GM06990 (cell line): Measurements from ENCODE around the gene TBKBP1.

ENCODE experiments used
- DNase-seq: peaks from one replicate; pipeline ENCODE4 v3.0.0-alpha.2; 2011; ENCODE audit not compliant: insufficient read length; ENCODE audit errors: extremely low read depth
- H3K27me3 ChIP-seq: replicated peaks from 2 replicates; pipeline ENCODE4 v1.6.0; 2011; ENCODE audit warnings: low read length; ENCODE audit not compliant: control insufficient read depth, insufficient read depth
- H3K36me3 ChIP-seq: 2 replicates; pipeline ENCODE4 v1.5.1; 2011; ENCODE audit warnings: low read length; ENCODE audit not compliant: control insufficient read depth, insufficient read depth
- H3K4me3 ChIP-seq: replicated peaks from 2 replicates; pipeline ENCODE4 v1.5.1; 2011; ENCODE audit warnings: low read depth, mild to moderate bottlenecking, control low read depth, low read length
- CTCF ChIP-seq: IDR thresholded peaks from 2 replicates; pipeline ENCODE4 v1.5.1; 2011; ENCODE audit warnings: low read length, control low read depth, mild to moderate bottlenecking, inconsistent platforms; ENCODE audit not compliant: insufficient read depth, poor library complexity, severe bottlenecking

Gene TBKBP1

GRCh38 chr17:47693731-47694580 lies at the start of gene TBKBP1:
Gene TBKBP1 (plus strand): TSS chr17:47694161. CDS start chr17:47696113, 1,952 bp downstream.
- Histone ChIP-seq H3K27me3 (peaks cover 2% of the 10 kb centered on the region), H3K36me3 (no peaks in the 10 kb centered on the region), H3K4me3 (peak within 1 kb of the TSS; percentile 51)
- no peak for DNase-seq
- TF ChIP-seq CTCF = no peak

GRCh38 chr17:47644324-47644723 lies 49.6 kb upstream of the TBKBP1 start:
- DNase-seq = no peak
- Histone ChIP-seq H3K36me3 (no peaks in the 10 kb centered on the region), H3K4me3 (no peak overlapping the region), H3K27me3 (no peaks in the 10 kb centered on the region)
- TF ChIP-seq CTCF = no peak

- H3K27me3 ChIP-seq = no peaks in the 10 kb centered on the region
- no peak for TF ChIP-seq CTCF
- peak within 1 kb of the TSS; percentile 92 for H3K4me3 ChIP-seq
- peaks cover 5% of the 10 kb centered on the region for H3K36me3 ChIP-seq
- DNase-seq = peak; percentile 100
Measured at GRCh38 chr17:47649153-47649971, 44.6 kb upstream of the TBKBP1 start, which contains the start of gene KPNB1. Gene KPNB1 (plus strand): TSS chr17:47649919. CDS start chr17:47650245, 326 bp downstream.

GRCh38 chr17:47649972-47650524 lies 43.9 kb upstream of the TBKBP1 start:
- peak overlapping the region; percentile 92 for H3K4me3 ChIP-seq
- peaks cover 11% of the 10 kb centered on the region for H3K36me3 ChIP-seq
- no peaks in the 10 kb centered on the region for H3K27me3 ChIP-seq
- DNase-seq = no peak
- no peak for TF ChIP-seq CTCF

GRCh38 chr17:47650525-47651522 lies 43.1 kb upstream of the TBKBP1 start:
- Histone ChIP-seq H3K4me3 (peak overlapping the region; percentile 92), H3K27me3 (no peaks in the 10 kb centered on the region), H3K36me3 (peaks cover 17% of the 10 kb centered on the region)
- peak; percentile 96 for DNase-seq
- TF ChIP-seq CTCF = no peak
